DOHH2 (cell line): ENCODE results near the gene LY6G5B.

ENCODE experiments used
- H3F3A ChIP-seq: fragments of 200-600 bp; sonication (generic), shearing (Covaris generic); 2 replicates; pipeline ENCODE4 v1.6.0; 2016; ENCODE audit warnings: antibody characterized with exemption, mild to moderate bottlenecking; ENCODE audit not compliant: control insufficient read depth, insufficient read depth
- H3K27ac ChIP-seq: fragments of 200-600 bp; sonication (generic); 2 replicates; pipeline ENCODE4 v1.5.1; 2014; ENCODE audit warnings: low read depth, mild to moderate bottlenecking, low read length, moderate library complexity
- H3K27me3 ChIP-seq: fragments of 200-600 bp; sonication (generic); 2 replicates; pipeline ENCODE4 v1.6.1; 2014; ENCODE audit warnings: mild to moderate bottlenecking, low read length, mixed read lengths; ENCODE audit not compliant: control insufficient read depth
- H3K36me3 ChIP-seq: fragments of 200-600 bp; sonication (generic); 2 replicates; pipeline ENCODE4 v1.6.1; 2014; ENCODE audit warnings: mild to moderate bottlenecking, low read length, moderate library complexity, mixed read lengths; ENCODE audit not compliant: control insufficient read depth
- H3K4me1 ChIP-seq: fragments of 200-600 bp; sonication (generic); 2 replicates; pipeline ENCODE4 v1.6.1; 2014; ENCODE audit warnings: mild to moderate bottlenecking, low read length, mixed read lengths; ENCODE audit not compliant: control insufficient read depth
- H3K4me2 ChIP-seq: fragments of 200-600 bp; sonication (generic); 2 replicates; pipeline ENCODE4 v1.6.0; 2014; ENCODE audit warnings: mild to moderate bottlenecking, low read length, moderate library complexity
- H3K4me3 ChIP-seq: fragments of 200-600 bp; sonication (generic); 2 replicates; pipeline ENCODE4 v1.5.1; 2014; ENCODE audit warnings: mild to moderate bottlenecking, low read length, mixed read lengths
- H3K79me2 ChIP-seq: fragments of 200-600 bp; sonication (generic); 2 replicates; pipeline ENCODE4 v1.6.1; 2014; ENCODE audit warnings: mild to moderate bottlenecking, low read length, mixed read lengths; ENCODE audit not compliant: control insufficient read depth
- H3K9me2 ChIP-seq: fragments of 200-600 bp; sonication (generic); replicated peaks from 2 replicates; pipeline ENCODE4 v1.6.1; 2014; ENCODE audit warnings: mild to moderate bottlenecking, low read length, mixed read lengths; ENCODE audit not compliant: control insufficient read depth
- H3K9me3 ChIP-seq: fragments of 200-600 bp; sonication (generic); 2 replicates; pipeline ENCODE4 v1.6.1; 2014; ENCODE audit warnings: antibody characterized with exemption, low read length, mixed read lengths; ENCODE audit not compliant: control insufficient read depth, insufficient read depth
- H4K20me1 ChIP-seq: fragments of 200-600 bp; sonication (generic); 2 replicates; pipeline ENCODE4 v1.6.0; 2014; ENCODE audit warnings: low read depth, mild to moderate bottlenecking, antibody characterized with exemption, low read length, moderate library complexity; ENCODE audit not compliant: control insufficient read depth, insufficient read depth
- CTCF ChIP-seq: fragments of 200-600 bp; sonication (generic); IDR thresholded peaks from one replicate; pipeline ENCODE4 v1.5.1; 2014; ENCODE audit warnings: antibody characterized with exemption, mild to moderate bottlenecking, low read depth, low read length; ENCODE audit not compliant: poor library complexity, severe bottlenecking
- EZH2phosphoT487 ChIP-seq: fragments of 200-600 bp; sonication (generic); IDR thresholded peaks from 2 replicates; pipeline ENCODE4 v1.6.1; 2017; ENCODE audit warnings: borderline replicate concordance, mild to moderate bottlenecking, antibody characterized with exemption, low read length, moderate library complexity, mixed read lengths

Gene LY6G5B

GRCh38 chr6:31721351-31722020 lies 51.7 kb downstream of the LY6G5B start, which contains the start of gene LY6G6C:
Gene LY6G6C, minus strand, starts transcription at chr6:31721746. Its CDS starts 67 bp downstream, at chr6:31721679.
- Histone ChIP-seq H3K36me3 (peaks cover 3% of the 10 kb centered on the region), H3F3A (no peaks in the 10 kb centered on the region), H4K20me1 (no peaks in the 10 kb centered on the region), H3K79me2 (no peaks in the 10 kb centered on the region), H3K9me3 (no peaks in the 10 kb centered on the region), H3K27me3 (peaks cover 10% of the 10 kb centered on the region; the same call in 1 of the 2 replicates), H3K4me1 (no peaks in the 10 kb centered on the region), H3K9me2 (no peaks in the 10 kb centered on the region), H3K4me2 (no peak within 1 kb of the TSS), H3K4me3 (no peak within 1 kb of the TSS), H3K27ac (no peak within 1 kb of the TSS)
- TF ChIP-seq EZH2phosphoT487 (no peak), CTCF (no peak)

- TF ChIP-seq CTCF, result no peak
- no peak for TF ChIP-seq EZH2phosphoT487
- no peaks in the 10 kb centered on the region for H4K20me1 ChIP-seq
- H3K4me2 ChIP-seq, result no peak overlapping the region
- H3K36me3 ChIP-seq, result peaks cover 8% of the 10 kb centered on the region
- H3K9me2 ChIP-seq, result no peaks in the 10 kb centered on the region
- H3K27me3 ChIP-seq, result peaks cover 10% of the 10 kb centered on the region; the same call in 1 of the 2 replicates
- no peaks in the 10 kb centered on the region for H3F3A ChIP-seq
- no peaks in the 10 kb centered on the region for H3K79me2 ChIP-seq
- no peak overlapping the region for H3K27ac ChIP-seq
- no peaks in the 10 kb centered on the region for H3K9me3 ChIP-seq
- H3K4me3 ChIP-seq, result no peak overlapping the region
- H3K4me1 ChIP-seq, result peaks cover 5% of the 10 kb centered on the region
Observed at GRCh38 chr6:31722173-31722572, 52.4 kb downstream of the LY6G5B start.
